HepG2 (cell line): ENCODE data around the gene DENND2D. TPM values are rescaled to one million over a fixed set of nuclear protein-coding genes. Genes with fewer than 3 reads are reported as not detected.
A peak's percentile ranks its signal among the peaks of the same experiment; 100 is the strongest.

Experiments
- ATAC-seq: fragments of 200-7000 bp; cut with Tn5 transposase; 3 replicates; pipeline ENCODE4 v1.9.1; 2020; ENCODE audit warnings: mild to moderate bottlenecking, moderate library complexity
- BruUV-seq: library from RNA; stranded (reverse); fragments of 400-500 nt; replicated peaks from 2 replicates; lab custom pipeline; 2021; lab: Mats Ljungman, UMichigan
- CTCF ChIA-PET: fragments of 300-600 bp; formaldehyde crosslinking; extraction: SDS; loops from one replicate; lab custom pipeline; 2021; ENCODE audit warnings: low total read pairs, inconsistent platforms, low intra/inter-chr PET ratio; lab: Yijun Ruan, JAX
- POLR2A ChIA-PET: fragments of 350-600 bp; sonication (Branson Sonifier 250); formaldehyde crosslinking; loops from one replicate; lab custom pipeline; 2020; ENCODE audit warnings: antibody characterized with exemption, inconsistent platforms; lab: Yijun Ruan, JAX
- DNase-seq: peaks from one replicate; pipeline ENCODE4 v3.0.0-alpha.2; 2015; ENCODE audit warnings: low spot score
- FAIRE-seq: peaks from 3 replicates; lab custom pipeline; 2011; peaks lifted over from hg19 to GRCh38; lab: Jason Lieb, UNC
- H2AFZ ChIP-seq: one replicate; pipeline ENCODE4 v1.6.1; 2011; ENCODE audit warnings: low read length, inconsistent platforms
- H3K27ac ChIP-seq: fragments of 300-600 bp; 3 replicates; pipeline ENCODE4 v1.8.0; 2011; ENCODE audit warnings: mixed run types, mild to moderate bottlenecking, mixed read lengths, low read length, inconsistent platforms; ENCODE audit not compliant: insufficient read depth; ENCODE audit errors: extremely low read length
- H3K27me3 ChIP-seq, 2 experiments: fragments of 200-600 bp in 1 of 2; 2 replicates in 1 of 2; 3 replicates in 1 of 2; pipeline versions ENCODE4 v1.6.0 to v1.8.0; 2011; ENCODE audit warnings: low read length in 2 of 2, mild to moderate bottlenecking in 2 of 2, moderate library complexity in 2 of 2, inconsistent platforms in 1 of 2; ENCODE audit not compliant: insufficient read depth in 2 of 2, control insufficient read depth in 1 of 2
- H3K36me3 ChIP-seq, 2 experiments: fragments of 200-600 bp in 1 of 2; replicated peaks in 1 of 2; 2 replicates in 1 of 2; 3 replicates in 1 of 2; pipeline versions ENCODE4 v1.5.1 to v1.8.0; 2011; ENCODE audit warnings: low read length in 2 of 2, inconsistent platforms in 1 of 2; ENCODE audit not compliant: insufficient read depth in 2 of 2, control insufficient read depth in 1 of 2
- H3K4me1 ChIP-seq: 2 replicates; pipeline ENCODE4 v1.5.1; 2012; ENCODE audit warnings: low read length, inconsistent platforms; ENCODE audit not compliant: insufficient read depth
- H3K4me2 ChIP-seq: 2 replicates; pipeline ENCODE4 v1.6.0; 2011; ENCODE audit warnings: low read depth, low read length, inconsistent platforms
- H3K4me3 ChIP-seq, 3 experiments: fragments of 200-600 bp in 1 of 3; sonication (generic), shearing (Covaris generic) in 1 of 3; replicated peaks in 1 of 3; 2 replicates each; pipeline ENCODE4 v1.5.1; 2011 to 2016; ENCODE audit warnings: low read length in 3 of 3, inconsistent platforms in 2 of 3, low read depth in 2 of 3, mild to moderate bottlenecking in 2 of 3, control low read depth in 1 of 3, mixed read lengths in 1 of 3; ENCODE audit not compliant: insufficient read depth in 1 of 3
- H3K79me2 ChIP-seq: one replicate; pipeline ENCODE4 v1.6.1; 2011; ENCODE audit warnings: low read length, inconsistent platforms; ENCODE audit not compliant: insufficient read depth
- H3K9ac ChIP-seq: 2 replicates; pipeline ENCODE4 v1.6.0; 2011; ENCODE audit warnings: mild to moderate bottlenecking, low read depth, low read length, inconsistent platforms; ENCODE audit not compliant: insufficient read depth
- H3K9me3 ChIP-seq: 2 replicates; pipeline ENCODE4 v1.5.1; 2012; ENCODE audit warnings: mild to moderate bottlenecking, low read length
- H4K20me1 ChIP-seq: 2 replicates; pipeline ENCODE4 v1.6.0; 2011; ENCODE audit warnings: inconsistent platforms, mild to moderate bottlenecking, low read length, moderate library complexity; ENCODE audit not compliant: insufficient read depth
- DNMT3B ChIP-seq: conservative IDR thresholded peaks from 2 replicates; pipeline ENCODE4 v1.6.1; 2016; ENCODE audit warnings: missing biosample characterization, control low read depth
- FOXM1 ChIP-seq: sonication (generic); formaldehyde crosslinking; IDR thresholded peaks from 2 replicates; pipeline ENCODE4 v1.5.0; 2020; ENCODE audit warnings: missing genetic modification reagents
- MIER2 ChIP-seq: IDR thresholded peaks from 2 replicates; pipeline ENCODE4 v1.6.1; 2016; ENCODE audit warnings: missing biosample characterization, missing genetic modification reagents
- MXI1 ChIP-seq: IDR thresholded peaks from 3 replicates; pipeline ENCODE4 v1.6.1; 2012; ENCODE audit warnings: low read depth, low read length, inconsistent platforms, borderline replicate concordance
- POLR2AphosphoS2 ChIP-seq: IDR thresholded peaks from 2 replicates; pipeline ENCODE4 v1.6.1; 2011; ENCODE audit warnings: low read depth, low read length, improper control_type of control experiment
- RAD51 ChIP-seq: fragments of 450-650 bp; IDR thresholded peaks from 2 replicates; pipeline ENCODE4 v1.6.1; 2016; ENCODE audit warnings: borderline replicate concordance
- ZBTB20 ChIP-seq: sonication (generic); formaldehyde crosslinking; IDR thresholded peaks from 2 replicates; pipeline ENCODE4 v1.8.1; 2023; ENCODE audit warnings: missing genetic modification reagents, low read depth, mild to moderate bottlenecking, borderline replicate concordance
- ZC3H13 ChIP-seq: sonication (generic); formaldehyde crosslinking; IDR thresholded peaks from 2 replicates; pipeline ENCODE4 v1.8.1; 2023; ENCODE audit warnings: mild to moderate bottlenecking, missing genetic modification reagents, moderate library complexity
- ZNF3 ChIP-seq: IDR thresholded peaks from 2 replicates; pipeline ENCODE4 v1.7.0; 2017; ENCODE audit warnings: inconsistent platforms
- ZNF33A ChIP-seq: sonication (generic); formaldehyde crosslinking; IDR thresholded peaks from 2 replicates; pipeline ENCODE4 v1.5.1; 2020; ENCODE audit warnings: missing genetic modification reagents, mild to moderate bottlenecking, moderate library complexity, borderline replicate concordance
- ZNF350 ChIP-seq: sonication (generic); formaldehyde crosslinking; IDR thresholded peaks from 2 replicates; pipeline ENCODE4 v1.4.0; 2020; ENCODE audit warnings: mild to moderate bottlenecking, low read depth, missing genetic modification reagents, borderline replicate concordance
- ZNF556 ChIP-seq: sonication (generic); formaldehyde crosslinking; IDR thresholded peaks from 2 replicates; pipeline ENCODE4 v1.4.0; 2020; ENCODE audit warnings: mild to moderate bottlenecking, missing genetic modification reagents, borderline replicate concordance
- ZNF569 ChIP-seq: sonication (generic); formaldehyde crosslinking; IDR thresholded peaks from 2 replicates; pipeline ENCODE4 v1.5.0; 2020; ENCODE audit warnings: mild to moderate bottlenecking, missing genetic modification reagents, moderate library complexity, borderline replicate concordance
- ZNF644 ChIP-seq: IDR thresholded peaks from 2 replicates; pipeline ENCODE4 v1.6.1; 2016; ENCODE audit warnings: low read depth
- ZNF709 ChIP-seq: sonication (generic); formaldehyde crosslinking; IDR thresholded peaks from 2 replicates; pipeline ENCODE4 v1.5.0; 2020; ENCODE audit warnings: mild to moderate bottlenecking, missing genetic modification reagents
- ZNF720 ChIP-seq: sonication (generic); formaldehyde crosslinking; IDR thresholded peaks from 2 replicates; pipeline ENCODE4 v1.4.0; 2020; ENCODE audit warnings: missing genetic modification reagents
- WGBS: methylation state at CpG from one replicate; pipeline ENCODE4 v1.1.6; 2017; ENCODE audit warnings: low lambda C conversion rate; 5-methylcytosine and 5-hydroxymethylcytosine counted together
- in situ Hi-C: cut with HindIII; loops from 2 replicates; pipeline ENCODE4 v1.10.0; 2017; ENCODE audit warnings: low pct_unique_long_range_greater_than_20kb; ENCODE audit not compliant: extremely low pct_ligation_motif_present
- intact Hi-C: fragments of 100-400 bp; cut with micrococcal nuclease; formaldehyde crosslinking; loops from one replicate; pipeline ENCODE4 v1.10.0; 2022; ENCODE audit not compliant: unreplicated experiment
- polyA plus RNA-seq, 8 experiments: library from polyadenylated mRNA; depleted of rRNA in 3 of 8; stranded (reverse) in 7 of 8; unstranded in 1 of 8; fragments of >200 nt; fragmentation: Illumina TruSeq in 4 of 8; extraction: Trizol in 4 of 8; gene quantifications; 2 replicates each; pipeline versions ENCODE4 v1.2.1 to v1.2.3, GENCODE V29; 2011 to 2016; ENCODE audit warnings: low read depth in 4 of 8, missing spikeins in 1 of 8, mixed read lengths in 1 of 8; ENCODE audit not compliant: insufficient read depth in 1 of 8
- total RNA-seq, 5 experiments: library from RNA; depleted of rRNA; stranded (reverse); fragments of >200 nt; fragmentation: Illumina TruSeq; extraction: Trizol; gene quantifications; 2 replicates each; pipeline ENCODE4 v1.2.3, GENCODE V29; 2016; ENCODE audit warnings: low read depth in 1 of 5
- TF ChIP-seq, protein P1 (sequence below), 2 experiments: sonication (generic) in 1 of 2; formaldehyde crosslinking in 1 of 2; IDR thresholded peaks; 2 replicates each; pipeline versions ENCODE4 v1.5.1 to v1.6.1; 2011 to 2020; ENCODE audit warnings: borderline replicate concordance in 1 of 2, low read depth in 1 of 2, low read length in 1 of 2, mild to moderate bottlenecking in 1 of 2, missing genetic modification reagents in 1 of 2, moderate library complexity in 1 of 2
- TF ChIP-seq, protein P2 (sequence below): fragments of 450-650 bp; IDR thresholded peaks from 2 replicates; pipeline ENCODE4 v1.6.1; 2016
- TF ChIP-seq, protein P3 (sequence below): sonication (generic); formaldehyde crosslinking; IDR thresholded peaks from 2 replicates; pipeline ENCODE4 v1.4.0; 2020; ENCODE audit warnings: mild to moderate bottlenecking, missing genetic modification reagents

The DENND2D gene
- total and polyA plus RNA-seq, 2 of the 13 experiments (the other 11 are each of a cell fraction or from before 2014, with no cell fraction given), result 0.04 TPM; not detected in 1

DNA sequence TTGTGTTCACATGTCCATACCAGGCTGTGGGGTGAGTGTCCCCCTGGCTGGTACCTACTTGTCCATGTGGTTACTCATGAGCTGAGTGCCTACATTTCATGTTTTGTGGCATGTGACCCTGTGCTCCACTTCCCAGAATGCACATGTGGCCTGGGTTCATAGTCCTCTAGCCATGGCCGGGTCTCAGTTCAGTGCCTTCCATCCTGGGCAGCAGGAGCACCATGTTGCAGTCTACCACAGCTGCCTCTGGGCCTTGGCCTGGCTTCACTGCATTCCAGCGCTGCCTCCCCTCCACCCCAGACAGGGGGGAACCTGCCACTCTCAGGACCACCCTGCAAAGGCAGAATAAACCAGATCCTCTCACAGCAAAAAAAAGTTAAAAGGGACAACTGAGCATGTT, 54.9 kb downstream of the DENND2D start:
- Histone ChIP-seq H3K36me3 (peaks cover 7 to 24% of the 10 kb centered on the region in 2 experiments), H3K27me3 (no peaks in the 10 kb centered on the region), H3K4me1 (peaks cover 49% of the 10 kb centered on the region), H3K9me3 (no peaks in the 10 kb centered on the region), H4K20me1 (peaks cover 8% of the 10 kb centered on the region; the same call in 1 of the 2 replicates), H3K79me2 (peaks cover 83% of the 10 kb centered on the region), H3K9ac (no peak overlapping the region), H3K27ac (peak overlapping the region; percentile 21), H3K4me3 (no peak overlapping the region), H2AFZ (no peak overlapping the region), H3K4me2 (peak overlapping the region; percentile 51; the same call in 1 of the 2 replicates)
- WGBS, result 100% methylated on average over 1 of the region's 2 CpGs
- ATAC-seq, result 0 out of 3 replicates have a peak, but pooled peaks have one; percentile 30
- DNase-seq, result peak; percentile 15
- ChIA-PET POLR2A (no interaction called here), CTCF (no interaction called here)
- in situ Hi-C loops, result no loop called here
- no TSS peak for BruUV-seq
- no peak for FAIRE-seq
- intact Hi-C loops, result loop anchor here (10.0 kb wide), 1 partner anchor 189 kb away; no protein-coding TSS in a partner anchor
- TF ChIP-seq DNMT3B (CRISPR knock-in tag), result no peak
- TF ChIP-seq ZC3H13 (CRISPR knock-in tag), result no peak
- TF ChIP-seq ZNF709 (CRISPR knock-in tag), result no peak
- no peak for TF ChIP-seq ZNF3 (CRISPR knock-in tag)
- peak; percentile 50; the same call in 1 of the 3 replicates for TF ChIP-seq MXI1
- TF ChIP-seq ZNF556 (CRISPR knock-in tag), result no peak
- TF ChIP-seq FOXM1 (CRISPR knock-in tag), result no peak
- no peak for TF ChIP-seq ZNF33A (CRISPR knock-in tag)
- no peak for TF ChIP-seq MIER2 (CRISPR knock-in tag)
- no peak for TF ChIP-seq ZNF350 (CRISPR knock-in tag)
- no peak for TF ChIP-seq RAD51
- TF ChIP-seq, protein P1, sequence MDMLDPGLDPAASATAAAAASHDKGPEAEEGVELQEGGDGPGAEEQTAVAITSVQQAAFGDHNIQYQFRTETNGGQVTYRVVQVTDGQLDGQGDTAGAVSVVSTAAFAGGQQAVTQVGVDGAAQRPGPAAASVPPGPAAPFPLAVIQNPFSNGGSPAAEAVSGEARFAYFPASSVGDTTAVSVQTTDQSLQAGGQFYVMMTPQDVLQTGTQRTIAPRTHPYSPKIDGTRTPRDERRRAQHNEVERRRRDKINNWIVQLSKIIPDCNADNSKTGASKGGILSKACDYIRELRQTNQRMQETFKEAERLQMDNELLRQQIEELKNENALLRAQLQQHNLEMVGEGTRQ (IDR thresholded peaks at IDR 0.05; ENCODE audit: low read depth, low read length), result peak; percentile 49; the same call in 1 of the 2 replicates
- TF ChIP-seq, protein P1 (CRISPR knock-in tag; IDR thresholded peaks at IDR 0.05; ENCODE audit: borderline replicate concordance), result peak; percentile 23; the same call in 1 of the 2 replicates
- TF ChIP-seq ZNF569 (CRISPR knock-in tag), result no peak
- TF ChIP-seq ZNF644, result peak; percentile 93
- TF ChIP-seq ZBTB20, result no peak
- TF ChIP-seq, protein P2, sequence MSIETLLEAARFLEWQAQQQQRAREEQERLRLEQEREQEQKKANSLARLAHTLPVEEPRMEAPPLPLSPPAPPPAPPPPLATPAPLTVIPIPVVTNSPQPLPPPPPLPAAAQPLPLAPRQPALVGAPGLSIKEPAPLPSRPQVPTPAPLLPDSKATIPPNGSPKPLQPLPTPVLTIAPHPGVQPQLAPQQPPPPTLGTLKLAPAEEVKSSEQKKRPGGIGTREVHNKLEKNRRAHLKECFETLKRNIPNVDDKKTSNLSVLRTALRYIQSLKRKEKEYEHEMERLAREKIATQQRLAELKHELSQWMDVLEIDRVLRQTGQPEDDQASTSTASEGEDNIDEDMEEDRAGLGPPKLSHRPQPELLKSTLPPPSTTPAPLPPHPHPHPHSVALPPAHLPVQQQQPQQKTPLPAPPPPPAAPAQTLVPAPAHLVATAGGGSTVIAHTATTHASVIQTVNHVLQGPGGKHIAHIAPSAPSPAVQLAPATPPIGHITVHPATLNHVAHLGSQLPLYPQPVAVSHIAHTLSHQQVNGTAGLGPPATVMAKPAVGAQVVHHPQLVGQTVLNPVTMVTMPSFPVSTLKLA, result peak; percentile 79
- no peak for TF ChIP-seq POLR2AphosphoS2
- no peak for TF ChIP-seq ZNF720
- TF ChIP-seq, protein P3, sequence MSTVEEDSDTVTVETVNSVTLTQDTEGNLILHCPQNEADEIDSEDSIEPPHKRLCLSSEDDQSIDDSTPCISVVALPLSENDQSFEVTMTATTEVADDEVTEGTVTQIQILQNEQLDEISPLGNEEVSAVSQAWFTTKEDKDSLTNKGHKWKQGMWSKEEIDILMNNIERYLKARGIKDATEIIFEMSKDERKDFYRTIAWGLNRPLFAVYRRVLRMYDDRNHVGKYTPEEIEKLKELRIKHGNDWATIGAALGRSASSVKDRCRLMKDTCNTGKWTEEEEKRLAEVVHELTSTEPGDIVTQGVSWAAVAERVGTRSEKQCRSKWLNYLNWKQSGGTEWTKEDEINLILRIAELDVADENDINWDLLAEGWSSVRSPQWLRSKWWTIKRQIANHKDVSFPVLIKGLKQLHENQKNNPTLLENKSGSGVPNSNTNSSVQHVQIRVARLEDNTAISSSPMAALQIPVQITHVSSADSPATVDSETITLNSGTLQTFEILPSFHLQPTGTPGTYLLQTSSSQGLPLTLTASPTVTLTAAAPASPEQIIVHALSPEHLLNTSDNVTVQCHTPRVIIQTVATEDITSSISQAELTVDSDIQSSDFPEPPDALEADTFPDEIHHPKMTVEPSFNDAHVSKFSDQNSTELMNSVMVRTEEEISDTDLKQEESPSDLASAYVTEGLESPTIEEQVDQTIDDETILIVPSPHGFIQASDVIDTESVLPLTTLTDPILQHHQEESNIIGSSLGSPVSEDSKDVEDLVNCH, result no peak
